Cortex of kidney (tissue), 1 donor: ENCODE results near the gene SNED1.

Experiments
- DNase-seq: peaks from one replicate; lab custom pipeline; 2025; lab: John Stamatoyannopoulos, UW

Gene SNED1

GRCh38 chr2:241067501-241068135 lies 69.2 kb downstream of the SNED1 start:
- no peak for DNase-seq

DNA sequence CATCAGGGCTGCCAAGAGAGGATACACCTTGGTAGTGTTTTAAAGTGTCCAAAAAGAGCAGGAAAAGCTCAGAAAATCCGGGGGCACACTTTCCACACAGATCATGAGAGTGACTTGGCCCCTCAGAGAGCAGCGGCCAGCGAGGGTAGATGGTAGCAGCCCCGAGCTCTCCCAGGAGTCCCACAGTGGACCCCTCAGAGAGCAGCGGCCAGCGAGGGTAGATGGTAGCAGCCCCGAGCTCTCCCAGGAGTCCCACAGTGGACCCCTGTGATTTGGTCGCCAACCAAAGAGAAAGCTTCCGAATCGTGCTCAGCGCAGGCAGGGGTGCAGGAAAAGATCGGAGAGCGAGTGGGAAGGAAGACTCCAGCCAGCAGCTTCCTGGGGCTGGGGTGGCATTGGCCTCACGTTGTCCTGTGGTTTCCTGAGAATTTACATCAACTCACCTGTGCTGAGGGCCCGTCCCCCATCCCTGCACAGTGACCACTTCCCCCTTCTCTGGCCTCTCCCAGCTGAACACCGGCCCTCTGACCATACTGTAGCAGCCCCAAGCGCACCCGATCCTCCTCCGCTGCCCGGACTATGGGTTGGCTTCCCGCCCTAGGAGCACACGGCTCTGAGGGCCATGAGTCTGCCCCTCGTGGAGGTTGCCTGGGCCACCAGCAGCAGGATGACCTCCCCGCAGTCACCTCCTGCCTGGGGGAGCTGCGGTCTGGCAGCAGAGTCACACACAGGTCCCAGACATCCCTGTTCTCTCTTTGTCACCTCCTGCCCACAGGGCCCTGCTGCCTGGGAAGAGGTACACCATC lies 69.9 kb downstream of the SNED1 start:
- no peak for DNase-seq

DNA sequence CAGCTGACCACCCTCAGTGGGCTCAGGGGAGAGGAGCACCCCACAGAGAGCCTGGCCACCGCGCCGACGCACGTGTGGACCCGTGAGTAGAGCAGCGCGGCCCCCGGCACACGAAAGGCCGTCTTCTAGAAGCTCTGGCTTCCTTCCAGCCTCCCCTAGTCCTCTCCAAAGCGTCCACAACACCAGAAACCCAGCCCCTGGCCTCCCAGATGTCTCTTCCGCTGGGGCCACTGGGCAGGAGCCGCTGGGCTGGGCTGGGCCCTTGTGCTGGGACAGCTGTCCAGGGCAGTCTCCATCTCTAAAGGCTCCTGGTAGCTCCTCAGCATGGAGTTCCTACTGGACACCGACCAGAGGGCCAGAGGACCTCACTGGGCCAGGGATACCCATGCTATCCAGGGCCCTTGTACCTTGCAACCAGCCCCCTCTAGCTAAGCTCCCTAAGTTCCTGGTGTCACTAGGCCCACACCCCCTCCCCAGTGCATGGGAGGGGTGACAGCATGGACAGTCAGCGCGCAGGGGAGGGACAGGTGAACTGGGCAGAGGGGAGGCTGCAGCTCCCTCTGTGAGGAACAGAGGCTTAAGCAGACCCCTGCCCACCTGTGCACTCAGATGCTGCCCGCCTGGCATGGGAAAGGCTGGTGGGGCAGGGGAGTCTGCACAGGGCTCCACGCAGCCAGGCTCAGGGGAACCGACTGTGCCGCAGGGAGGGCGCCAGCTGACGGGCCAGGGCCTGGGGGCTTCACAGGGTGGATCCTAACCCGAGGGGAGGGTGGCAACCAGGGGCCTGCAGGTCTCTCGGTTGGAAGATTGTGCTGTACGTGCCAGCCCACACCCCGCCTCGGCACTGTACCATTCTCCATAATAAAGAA lies 70.8 kb downstream of the SNED1 start:
- no peak for DNase-seq

GRCh38 chr2:241069821-241070281 lies 71.4 kb downstream of the SNED1 start:
- no peak for DNase-seq

DNA sequence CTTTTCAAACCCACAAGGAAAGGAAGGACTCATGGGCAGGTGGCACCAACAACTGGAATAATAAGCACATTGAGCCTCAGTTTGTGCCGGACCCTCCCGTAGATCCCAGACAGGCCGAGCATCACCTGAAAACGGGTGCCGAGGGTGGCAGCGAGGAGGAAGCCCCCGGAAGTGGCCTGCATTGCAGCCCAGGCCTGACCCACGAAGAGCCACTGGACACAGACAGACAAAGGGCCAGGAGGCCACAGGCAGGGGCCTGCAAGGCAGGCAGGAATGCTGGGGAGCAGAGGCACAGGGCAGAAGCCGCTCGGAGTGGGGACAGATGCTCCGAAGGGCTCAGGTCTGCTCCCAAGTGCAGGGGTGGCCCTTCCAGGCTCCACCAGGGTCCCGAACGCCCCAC lies 71.9 kb downstream of the SNED1 start:
- DNase-seq = no peak

GRCh38 chr2:241070811-241071676 lies 72.6 kb downstream of the SNED1 start:
- DNase-seq = no peak

DNA sequence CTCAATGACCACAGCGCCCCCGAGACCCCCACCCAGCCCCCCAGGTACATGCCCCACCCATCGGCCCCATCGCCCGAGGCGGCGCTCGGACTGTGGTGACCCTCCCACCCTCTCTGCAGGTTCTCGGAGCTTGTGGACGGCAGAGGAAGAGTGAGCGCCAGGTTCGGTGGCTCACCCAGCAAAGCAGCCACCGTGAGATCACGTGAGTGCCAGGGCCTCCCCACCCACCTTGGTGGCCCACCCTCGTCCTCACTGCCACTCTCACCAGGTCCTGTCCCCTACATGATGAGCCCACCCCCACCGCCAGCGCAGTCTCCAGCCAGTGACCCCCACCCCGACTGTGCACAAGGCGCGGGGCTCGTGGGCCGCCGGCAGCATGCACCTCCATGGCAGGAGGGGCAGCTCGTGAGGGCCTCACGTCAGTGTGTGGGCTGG lies 73.3 kb downstream of the SNED1 start:
- no peak for DNase-seq

DNA sequence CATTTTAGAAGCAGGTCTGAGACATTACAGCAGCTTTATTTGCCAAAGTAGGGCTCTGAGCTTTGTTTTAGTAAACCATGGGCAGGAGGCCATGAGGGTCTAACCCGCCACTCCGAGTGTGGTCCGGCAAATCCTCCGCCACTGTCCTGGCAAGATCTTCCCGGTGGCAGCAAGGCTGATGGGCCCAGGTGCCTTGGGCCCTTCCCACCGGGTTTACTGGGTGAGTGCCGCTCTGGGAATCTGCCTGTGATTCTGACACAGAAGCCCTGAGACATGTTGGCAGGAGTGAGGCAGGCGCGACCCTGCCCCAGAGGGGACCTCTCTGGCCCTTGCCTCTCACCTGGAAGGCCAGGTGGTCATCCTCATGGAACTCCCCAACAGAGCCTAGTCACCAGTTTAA lies 73.7 kb downstream of the SNED1 start:
- no peak for DNase-seq

DNA sequence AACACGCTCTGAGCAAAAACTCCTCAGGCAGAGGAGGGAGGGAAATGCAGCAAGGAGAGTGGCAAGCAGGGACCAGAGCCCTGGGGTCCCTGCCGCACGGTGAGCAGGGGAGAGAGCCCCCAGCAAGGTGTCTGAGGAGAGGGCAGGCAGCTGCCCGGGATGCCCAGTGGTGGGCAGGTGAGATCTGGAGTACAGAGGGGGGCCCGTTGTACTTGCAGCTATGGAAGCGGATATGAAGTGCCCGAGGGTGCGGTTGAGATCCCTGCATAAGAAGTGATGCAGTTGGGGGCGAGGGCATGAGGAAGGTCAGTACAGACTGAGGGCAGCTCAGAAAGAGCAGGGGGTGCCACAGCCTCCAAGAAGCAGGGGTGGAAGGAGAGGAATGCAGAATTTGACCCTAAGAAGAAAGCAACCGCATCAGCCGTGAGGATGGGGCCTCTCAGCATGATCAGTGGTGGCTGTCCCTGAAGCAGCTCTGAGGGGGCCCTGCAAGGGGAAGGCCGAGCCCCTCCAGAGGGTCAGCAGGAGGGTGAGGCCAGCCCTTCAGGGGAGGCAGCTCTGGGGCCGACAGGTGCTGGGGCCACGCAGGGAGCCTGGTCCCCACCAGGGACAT lies 74.2 kb downstream of the SNED1 start:
- no peak for DNase-seq

GRCh38 chr2:241073166-241074064 lies 75.0 kb downstream of the SNED1 start:
- DNase-seq = no peak

DNA sequence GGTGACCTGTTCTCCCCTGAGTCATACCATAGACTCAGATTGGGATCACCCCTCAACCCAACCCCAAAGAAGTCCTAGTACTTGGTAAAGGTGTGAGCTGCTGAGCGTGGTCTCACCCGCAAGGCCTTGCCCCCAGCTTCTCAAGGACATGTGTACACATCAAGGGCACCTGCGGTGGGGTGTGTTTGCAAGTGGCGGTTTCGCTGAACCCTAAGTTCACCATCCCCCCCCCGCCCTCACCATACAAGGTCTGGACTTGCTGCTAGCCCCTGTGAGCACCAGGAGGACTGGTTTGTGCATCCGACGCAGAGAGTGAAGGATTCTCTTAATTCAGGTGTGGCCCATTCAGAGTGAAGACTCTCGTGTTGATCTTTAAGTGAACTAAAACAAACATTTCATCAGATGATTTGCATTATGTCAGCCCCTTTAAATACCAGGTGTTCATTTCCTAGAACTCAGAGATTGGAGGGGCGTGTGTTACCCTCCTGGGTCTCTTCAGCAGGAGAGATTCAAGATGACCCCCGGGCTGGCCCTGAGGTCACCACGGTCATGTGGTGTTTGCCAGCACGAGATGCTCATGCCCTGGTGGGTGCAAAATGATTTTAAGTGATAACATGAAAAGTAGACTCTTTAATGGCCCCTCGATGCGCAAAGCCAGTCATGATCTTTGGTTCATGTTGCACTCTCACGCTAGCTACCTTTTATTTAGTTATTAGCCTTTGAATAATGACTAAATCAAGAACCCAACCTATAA lies 75.8 kb downstream of the SNED1 start:
- DNase-seq = no peak

- no peak for DNase-seq
These were observed 76.6 kb downstream of the SNED1 start for GRCh38 chr2:241074901-241075540.

- DNase-seq = no peak
These were observed 82.2 kb downstream of the SNED1 start for GRCh38 chr2:241080405-241081189.

DNA sequence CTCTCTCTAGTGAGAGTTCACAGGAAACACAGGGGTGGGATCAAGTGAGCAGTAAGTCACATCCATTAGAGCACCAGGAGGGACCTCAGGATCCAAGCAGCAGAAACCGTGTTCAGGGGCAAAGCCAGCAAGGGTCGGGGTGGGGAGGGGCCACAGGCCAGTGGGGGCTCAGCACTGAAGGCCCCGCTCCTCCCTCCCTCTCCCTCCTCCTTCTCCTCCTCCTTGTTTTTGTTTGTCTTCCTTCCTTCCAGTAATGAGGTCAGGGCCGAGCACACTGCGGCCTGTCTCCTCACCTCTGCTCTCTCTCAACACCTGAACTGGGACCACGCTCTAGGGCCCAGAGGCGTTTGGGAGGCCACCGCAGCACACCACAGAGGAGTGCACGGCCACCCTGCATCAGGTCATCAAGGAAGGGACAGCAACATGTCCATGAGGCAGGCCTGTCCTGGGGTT lies 82.8 kb downstream of the SNED1 start:
- DNase-seq = no peak

DNA sequence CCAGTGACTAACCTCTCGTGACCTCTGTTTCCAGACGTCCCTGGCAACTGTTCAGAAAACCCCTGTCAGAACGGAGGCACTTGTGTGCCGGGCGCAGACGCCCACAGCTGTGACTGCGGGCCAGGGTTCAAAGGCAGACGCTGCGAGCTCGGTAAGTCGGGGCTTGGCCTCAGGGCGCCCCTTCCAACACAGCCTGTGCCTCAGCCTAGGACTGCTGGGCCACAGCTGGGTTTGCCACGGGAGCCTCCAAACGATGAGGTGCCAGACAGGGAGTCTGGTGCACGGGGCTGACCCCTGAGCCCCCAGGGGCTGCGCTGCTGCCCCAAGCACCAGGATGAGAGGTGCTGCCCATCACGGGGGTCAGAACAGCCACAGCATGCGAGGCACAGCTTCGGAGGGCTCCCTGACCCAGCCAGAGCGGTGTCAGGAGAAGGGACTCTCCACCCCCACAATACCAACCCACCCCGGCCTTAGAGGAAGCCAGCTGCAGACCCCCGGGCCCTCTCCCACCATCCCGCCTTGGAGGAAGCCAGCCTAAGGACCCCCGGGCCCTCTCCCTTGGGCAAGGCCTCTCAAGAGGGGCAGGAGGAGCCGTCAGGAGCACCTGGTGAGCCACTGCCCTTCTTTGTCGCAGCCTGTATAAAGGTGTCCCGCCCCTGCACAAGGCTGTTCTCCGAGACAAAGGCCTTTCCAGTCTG lies 83.4 kb downstream of the SNED1 start:
- no peak for DNase-seq

- no peak for DNase-seq
These were observed 84.1 kb downstream of the SNED1 start for GRCh38 chr2:241082341-241083090.

- no peak for DNase-seq
These were observed 84.6 kb downstream of the SNED1 start for GRCh38 chr2:241083091-241083415.
